Prostate gland (tissue), 2 donors: Measurements from ENCODE around the gene PRELID1. TPM values are rescaled to one million over a fixed set of nuclear protein-coding genes. Genes with fewer than 3 reads are reported as not detected.

Experiments
- DNase-seq: peaks from one replicate; pipeline ENCODE4 v3.0.0-alpha.2; 2019; ENCODE audit warnings: low spot score
- H3K27ac ChIP-seq, 2 donors: fragments of 200-600 bp; sonication (generic); 2 replicates each; pipeline ENCODE4 v1.5.1; 2017 to 2019
- H3K27me3 ChIP-seq: fragments of 200-600 bp; sonication (generic); replicated peaks from 2 replicates; pipeline ENCODE4 v1.5.1; 2019; ENCODE audit not compliant: insufficient read depth
- H3K36me3 ChIP-seq, 2 donors: fragments of 200-600 bp; sonication (generic); 1 replicate in 1 of 2; 2 replicates in 1 of 2; pipeline versions ENCODE4 v1.5.1 to v1.8.1; 2017 to 2019
- H3K4me1 ChIP-seq: fragments of 200-600 bp; sonication (generic); replicated peaks from 2 replicates; pipeline ENCODE4 v1.5.1; 2019
- H3K4me3 ChIP-seq, 2 donors: fragments of 200-600 bp; sonication (generic); 2 replicates each; pipeline ENCODE4 v1.5.1; 2017 to 2019
- H3K9me3 ChIP-seq: fragments of 200-600 bp; sonication (generic); 2 replicates; pipeline ENCODE4 v1.5.1; 2017
- POLR2A ChIP-seq: fragments of 450-650 bp; IDR thresholded peaks from one replicate; pipeline ENCODE4 v1.6.1; 2016; ENCODE audit warnings: antibody characterized with exemption, mild to moderate bottlenecking
- POLR2AphosphoS5 ChIP-seq: sonication (generic); formaldehyde crosslinking; IDR thresholded peaks from one replicate; pipeline ENCODE4 v1.6.1; 2017; ENCODE audit warnings: antibody characterized with exemption
- WGBS: methylation state at CpG from one replicate; pipeline ENCODE4 v1.1.5; 2018; 5-methylcytosine and 5-hydroxymethylcytosine counted together
- intact Hi-C: fragments of 100-400 bp; cut with DNase I; formaldehyde crosslinking; loops from one replicate; pipeline ENCODE4 v1.14.2; 2022
- total RNA-seq, 2 donors: library from RNA; depleted of rRNA; stranded (reverse); fragments of >200 nt; gene quantifications; one replicate each; pipeline ENCODE4 v1.1.0, GENCODE V29; 2016
- TF ChIP-seq, protein P1 (sequence below), 4 experiments: fragments of 200-600 bp in 2 of 4; fragments of 450-650 bp in 2 of 4; sonication (generic) in 2 of 4; IDR thresholded peaks; 1 replicate in 3 of 4; 2 replicates in 1 of 4; pipeline ENCODE4 v1.5.1; 2016 to 2019; ENCODE audit warnings: antibody characterized with exemption in 4 of 4, mild to moderate bottlenecking in 2 of 4, moderate library complexity in 2 of 4

PRELID1 gene
- total RNA-seq, 2 donors from 2014 or later = 76.5 to 95.8 TPM

DNA sequence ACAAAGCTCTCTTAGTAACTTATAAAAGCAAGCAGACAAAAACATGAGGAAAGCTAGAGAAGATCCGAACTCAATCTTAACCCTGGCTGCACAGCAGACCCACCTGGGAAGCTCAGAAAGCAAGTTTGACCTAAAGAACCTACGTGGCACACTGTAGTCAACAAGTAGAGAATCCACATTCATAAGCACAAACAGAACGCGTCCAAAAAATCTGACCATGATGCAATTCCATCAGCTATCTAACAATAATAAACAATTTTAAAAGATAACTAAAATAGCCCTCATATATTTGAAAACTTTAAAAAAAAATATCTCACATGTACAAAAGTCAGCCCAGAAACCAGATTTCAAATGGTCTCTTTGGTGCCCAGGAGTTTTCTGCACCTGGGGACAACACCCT, 43.2 kb downstream of the PRELID1 start:
- Histone ChIP-seq H3K27me3 (no peaks in the 10 kb centered on the region), H3K9me3 (no peaks in the 10 kb centered on the region), H3K4me1 (peaks cover 16% of the 10 kb centered on the region), H3K36me3 (no peaks in the 10 kb centered on the region), H3K4me3 (no peak overlapping the region), H3K27ac (no peak overlapping the region)
- intact Hi-C loops = no loop called here
- 75% methylated on average over 4 of the region's 4 CpGs for WGBS
- TF ChIP-seq, protein P1, sequence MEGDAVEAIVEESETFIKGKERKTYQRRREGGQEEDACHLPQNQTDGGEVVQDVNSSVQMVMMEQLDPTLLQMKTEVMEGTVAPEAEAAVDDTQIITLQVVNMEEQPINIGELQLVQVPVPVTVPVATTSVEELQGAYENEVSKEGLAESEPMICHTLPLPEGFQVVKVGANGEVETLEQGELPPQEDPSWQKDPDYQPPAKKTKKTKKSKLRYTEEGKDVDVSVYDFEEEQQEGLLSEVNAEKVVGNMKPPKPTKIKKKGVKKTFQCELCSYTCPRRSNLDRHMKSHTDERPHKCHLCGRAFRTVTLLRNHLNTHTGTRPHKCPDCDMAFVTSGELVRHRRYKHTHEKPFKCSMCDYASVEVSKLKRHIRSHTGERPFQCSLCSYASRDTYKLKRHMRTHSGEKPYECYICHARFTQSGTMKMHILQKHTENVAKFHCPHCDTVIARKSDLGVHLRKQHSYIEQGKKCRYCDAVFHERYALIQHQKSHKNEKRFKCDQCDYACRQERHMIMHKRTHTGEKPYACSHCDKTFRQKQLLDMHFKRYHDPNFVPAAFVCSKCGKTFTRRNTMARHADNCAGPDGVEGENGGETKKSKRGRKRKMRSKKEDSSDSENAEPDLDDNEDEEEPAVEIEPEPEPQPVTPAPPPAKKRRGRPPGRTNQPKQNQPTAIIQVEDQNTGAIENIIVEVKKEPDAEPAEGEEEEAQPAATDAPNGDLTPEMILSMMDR (IDR thresholded peaks at IDR 0.05) = no peak
- no peak for TF ChIP-seq POLR2A
- TF ChIP-seq POLR2AphosphoS5 = no peak
- no peak for DNase-seq

DNA sequence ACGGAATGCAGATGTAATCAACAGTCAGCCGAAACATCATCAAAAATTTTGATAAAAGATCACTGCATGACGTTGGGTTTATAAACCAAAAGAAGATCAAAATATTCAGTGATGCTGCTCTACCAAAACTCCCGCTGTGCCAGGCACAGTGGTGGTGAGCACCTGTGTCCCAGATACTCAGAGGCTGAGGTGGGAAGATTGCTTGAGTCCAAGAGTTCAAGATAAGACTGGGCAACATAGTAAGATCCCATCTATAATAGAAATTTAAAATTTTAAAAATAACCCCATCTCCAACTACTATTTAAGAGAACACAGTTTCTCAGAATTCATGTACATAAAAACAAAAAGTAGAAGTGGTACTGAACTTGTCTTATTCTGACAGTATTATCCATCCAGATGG, 44.1 kb downstream of the PRELID1 start:
- Histone ChIP-seq H3K4me3 (no peak overlapping the region), H3K27me3 (no peaks in the 10 kb centered on the region), H3K27ac (no peak overlapping the region), H3K9me3 (no peaks in the 10 kb centered on the region), H3K36me3 (no peaks in the 10 kb centered on the region), H3K4me1 (peaks cover 16% of the 10 kb centered on the region)
- TF ChIP-seq POLR2A (no peak), POLR2AphosphoS5 (no peak)
- TF ChIP-seq, protein P1 (IDR thresholded peaks at IDR 0.05) = no peak
- intact Hi-C loops = no loop called here
- no peak for DNase-seq
- 84% methylated on average over 4 of the region's 4 CpGs for WGBS

DNA sequence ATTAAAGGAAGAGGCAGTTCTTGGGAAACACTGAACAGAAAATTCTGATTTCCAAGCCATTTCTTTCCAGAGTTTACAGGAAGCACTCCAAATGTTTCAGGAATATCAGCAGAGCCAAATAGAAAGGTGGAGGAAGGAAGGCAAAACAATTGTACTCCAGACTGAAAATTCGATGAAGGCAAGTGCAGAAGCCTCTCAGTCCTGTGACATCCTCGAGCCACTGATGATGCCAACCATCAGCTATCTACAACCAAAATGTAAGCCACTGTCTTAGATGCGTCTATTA, 45.7 kb downstream of the PRELID1 start:
- 68% methylated on average over 3 of the region's 3 CpGs for WGBS
- H3K27me3 ChIP-seq = no peaks in the 10 kb centered on the region
- intact Hi-C loops = no loop called here
- H3K4me1 ChIP-seq = peaks cover 16% of the 10 kb centered on the region
- H3K9me3 ChIP-seq = no peaks in the 10 kb centered on the region
- no peak overlapping the region for H3K4me3 ChIP-seq
- H3K27ac ChIP-seq = no peak overlapping the region
- H3K36me3 ChIP-seq = no peaks in the 10 kb centered on the region
- no peak for TF ChIP-seq POLR2A
- TF ChIP-seq POLR2AphosphoS5 = no peak
- TF ChIP-seq, protein P1 (IDR thresholded peaks at IDR 0.05) = no peak
- DNase-seq = no peak

DNA sequence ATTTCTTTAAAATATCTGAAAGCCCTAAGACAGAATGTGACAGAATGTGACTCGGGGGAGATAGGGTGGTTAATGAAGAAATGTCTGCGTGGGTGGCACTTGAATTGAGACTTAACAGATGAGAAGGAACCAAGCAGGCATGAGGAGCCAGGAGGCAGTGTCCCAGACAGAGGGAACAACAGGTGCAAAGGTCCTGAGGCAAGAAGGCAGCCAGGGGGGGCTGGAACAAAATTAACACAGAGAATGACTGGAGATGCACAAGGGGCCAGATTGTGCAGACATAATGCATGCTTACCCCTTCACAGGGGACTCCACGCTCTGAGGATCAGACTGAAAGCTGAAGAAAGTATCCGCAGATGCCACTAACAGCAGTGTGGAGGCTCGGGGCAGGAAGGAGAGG, 46.2 kb downstream of the PRELID1 start:
- TF ChIP-seq, protein P1 (IDR thresholded peaks at IDR 0.05) = no peak
- TF ChIP-seq POLR2A (no peak), POLR2AphosphoS5 (no peak)
- 85% methylated on average over 5 of the region's 5 CpGs for WGBS
- no peaks in the 10 kb centered on the region for H3K27me3 ChIP-seq

DNA sequence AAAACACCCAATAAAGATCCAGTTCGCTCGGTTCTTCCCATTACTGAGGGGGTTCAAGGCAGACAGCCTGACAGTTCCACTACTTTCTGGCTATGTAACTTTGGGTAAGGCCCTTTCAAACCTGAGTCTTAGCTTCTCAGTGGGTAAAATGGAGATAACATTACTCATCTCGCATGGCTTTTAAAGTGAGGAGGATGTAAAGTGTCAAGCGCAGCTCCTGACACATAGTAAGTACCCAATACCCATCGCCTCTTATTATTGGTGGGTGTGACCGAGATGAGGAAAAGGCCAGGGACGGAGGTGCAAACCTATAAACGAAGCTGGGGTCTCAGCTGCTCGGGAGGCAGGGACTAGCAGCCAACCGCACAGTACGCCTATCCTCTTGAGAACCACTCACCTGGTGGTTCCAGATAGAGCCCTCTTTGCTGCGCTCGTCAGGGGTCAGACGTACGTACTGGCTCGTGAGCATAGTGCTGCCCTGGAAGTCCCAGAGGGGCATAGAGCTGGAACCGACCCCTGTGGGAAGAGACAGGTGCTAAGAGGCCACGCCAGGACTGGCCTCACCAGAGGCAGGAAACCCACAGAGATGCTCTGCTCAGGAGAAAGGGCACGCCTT, 47.3 kb downstream of the PRELID1 start:
- no peaks in the 10 kb centered on the region for H3K9me3 ChIP-seq
- no peaks in the 10 kb centered on the region for H3K27me3 ChIP-seq
- no peak for DNase-seq
- WGBS = 8% methylated on average over 19 of the region's 19 CpGs
- intact Hi-C loops = no loop called here
- peak overlapping the region; percentile 89 to 90 for H3K27ac ChIP-seq
- H3K4me3 ChIP-seq = peak overlapping the region; percentile 82 to 83
- peaks cover 16% of the 10 kb centered on the region for H3K4me1 ChIP-seq
- TF ChIP-seq, protein P1 (IDR thresholded peaks at IDR 0.05) = no peak
- TF ChIP-seq POLR2A = no peak
- TF ChIP-seq POLR2AphosphoS5 = no peak
- no peaks in the 10 kb centered on the region for H3K36me3 ChIP-seq

More for the DNA sequence above, 46.2 kb downstream of the PRELID1 start:
- Histone ChIP-seq H3K4me1 (peaks cover 16% of the 10 kb centered on the region), H3K36me3 (no peaks in the 10 kb centered on the region), H3K4me3 (peak overlapping the region in 1 of 2 donors; percentile 83), H3K27ac (no peak overlapping the region), H3K9me3 (no peaks in the 10 kb centered on the region)
- intact Hi-C loops = no loop called here
- DNase-seq = no peak
